HUES48 (cell line): ENCODE results near the gene TBCE.

Experiments used
- H3K27ac ChIP-seq: one replicate; pipeline ENCODE4 v1.7.0; 2013; ENCODE audit warnings: low read depth, low read length, inconsistent platforms
- H3K27me3 ChIP-seq: 2 replicates; pipeline ENCODE4 v1.6.1; 2013; ENCODE audit warnings: mild to moderate bottlenecking, low read length; ENCODE audit not compliant: control insufficient read depth, insufficient read depth
- H3K36me3 ChIP-seq: 2 replicates; pipeline ENCODE4 v1.6.1; 2013; ENCODE audit warnings: low read length; ENCODE audit not compliant: control insufficient read depth, insufficient read depth
- H3K4me1 ChIP-seq: 2 replicates; pipeline ENCODE4 v1.6.1; 2013; ENCODE audit warnings: mild to moderate bottlenecking, low read length; ENCODE audit not compliant: control insufficient read depth, insufficient read depth
- H3K4me3 ChIP-seq: 2 replicates; pipeline ENCODE4 v1.5.1; 2013; ENCODE audit warnings: mild to moderate bottlenecking, low read depth, low read length
- H3K9ac ChIP-seq: 2 replicates; pipeline ENCODE4 v1.6.1; 2013; ENCODE audit warnings: mild to moderate bottlenecking, low read depth, low read length, moderate library complexity
- H3K9me3 ChIP-seq: 2 replicates; pipeline ENCODE4 v1.6.1; 2013; ENCODE audit warnings: low read length; ENCODE audit not compliant: control insufficient read depth, insufficient read depth

TBCE gene

DNA sequence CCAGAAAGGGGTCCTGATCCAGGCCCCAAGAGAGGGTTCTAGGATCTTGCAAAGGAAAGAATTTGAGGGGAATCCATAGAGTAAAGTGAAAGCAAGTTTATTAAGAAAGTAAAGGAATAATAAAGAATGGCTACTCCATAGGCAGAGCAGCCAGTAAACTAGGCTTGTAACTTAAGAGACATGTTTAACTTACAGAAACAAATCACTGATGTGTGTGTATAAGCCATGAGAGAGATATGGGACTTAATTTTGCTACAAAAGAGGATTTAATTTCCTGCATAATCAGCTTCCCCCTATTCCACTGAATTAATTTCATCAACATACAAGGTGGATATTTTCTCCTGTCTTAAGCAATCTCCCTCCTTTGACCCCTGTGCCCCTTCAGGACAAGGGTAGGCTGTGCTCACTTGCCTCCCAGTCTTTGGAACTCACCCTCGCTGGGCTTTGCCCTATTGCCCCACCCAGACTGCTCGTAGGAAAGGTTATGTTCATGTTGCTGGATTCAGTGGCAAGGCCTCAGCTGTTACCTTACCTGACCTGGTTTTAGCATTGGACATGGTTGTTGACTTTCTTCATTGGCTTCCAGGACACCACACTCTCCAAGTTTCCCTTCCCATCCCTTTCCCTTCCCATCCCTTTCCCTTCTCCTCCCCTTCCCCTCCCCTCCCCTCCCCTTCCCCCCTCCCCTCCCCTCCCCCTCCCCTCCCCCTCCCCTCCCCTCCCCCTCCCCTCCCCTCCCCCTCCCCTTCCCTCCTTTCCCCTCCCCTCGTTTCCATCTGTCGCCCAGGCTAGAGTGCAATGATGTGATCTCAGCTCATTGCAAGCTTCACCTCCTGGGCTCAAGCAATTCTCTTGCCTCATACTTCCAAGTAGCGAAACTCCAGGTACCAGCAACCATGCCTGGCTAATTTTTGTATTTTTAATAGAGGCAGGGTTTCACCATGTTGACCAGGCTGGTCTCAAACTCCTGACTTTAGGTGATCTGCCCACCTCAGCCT is 44.6 kb downstream of the TBCE start:
- no peak overlapping the region for H3K9ac ChIP-seq
- no peaks in the 10 kb centered on the region for H3K27me3 ChIP-seq
- H3K4me3 ChIP-seq, result no peak overlapping the region
- H3K36me3 ChIP-seq, result peaks cover 8% of the 10 kb centered on the region
- H3K9me3 ChIP-seq, result no peaks in the 10 kb centered on the region
- no peak overlapping the region for H3K27ac ChIP-seq
- H3K4me1 ChIP-seq, result no peaks in the 10 kb centered on the region

- H3K27ac ChIP-seq, result no peak overlapping the region
- no peak overlapping the region for H3K9ac ChIP-seq
- no peaks in the 10 kb centered on the region for H3K27me3 ChIP-seq
- H3K36me3 ChIP-seq, result peaks cover 8% of the 10 kb centered on the region
- no peak overlapping the region for H3K4me3 ChIP-seq
- no peaks in the 10 kb centered on the region for H3K9me3 ChIP-seq
- no peaks in the 10 kb centered on the region for H3K4me1 ChIP-seq
Measured at GRCh38 chr1:235415008-235415904, 48.0 kb downstream of the TBCE start.

DNA sequence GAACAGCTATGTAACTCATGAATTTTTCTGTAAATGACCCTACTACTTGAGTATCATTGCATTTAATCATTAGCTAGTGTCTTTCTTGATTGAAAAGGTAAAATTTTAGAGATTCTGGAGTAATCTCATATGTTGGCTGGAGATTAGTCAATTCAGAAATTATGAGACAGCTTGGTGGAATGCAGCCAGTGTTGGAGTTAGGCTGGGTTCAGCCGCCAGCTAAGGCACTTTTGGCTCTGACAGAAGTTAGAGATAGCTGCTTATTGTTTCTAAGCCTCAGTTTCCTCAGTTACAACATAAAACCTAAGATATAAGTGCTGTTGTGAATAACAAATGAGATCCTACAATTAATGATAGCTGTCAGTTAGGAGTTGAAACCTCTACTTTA is 49.4 kb downstream of the TBCE start:
- Histone ChIP-seq H3K9me3 (no peaks in the 10 kb centered on the region), H3K9ac (no peak overlapping the region), H3K27me3 (no peaks in the 10 kb centered on the region), H3K4me1 (no peaks in the 10 kb centered on the region), H3K36me3 (peaks cover 8% of the 10 kb centered on the region), H3K4me3 (no peak overlapping the region), H3K27ac (no peak overlapping the region)

DNA sequence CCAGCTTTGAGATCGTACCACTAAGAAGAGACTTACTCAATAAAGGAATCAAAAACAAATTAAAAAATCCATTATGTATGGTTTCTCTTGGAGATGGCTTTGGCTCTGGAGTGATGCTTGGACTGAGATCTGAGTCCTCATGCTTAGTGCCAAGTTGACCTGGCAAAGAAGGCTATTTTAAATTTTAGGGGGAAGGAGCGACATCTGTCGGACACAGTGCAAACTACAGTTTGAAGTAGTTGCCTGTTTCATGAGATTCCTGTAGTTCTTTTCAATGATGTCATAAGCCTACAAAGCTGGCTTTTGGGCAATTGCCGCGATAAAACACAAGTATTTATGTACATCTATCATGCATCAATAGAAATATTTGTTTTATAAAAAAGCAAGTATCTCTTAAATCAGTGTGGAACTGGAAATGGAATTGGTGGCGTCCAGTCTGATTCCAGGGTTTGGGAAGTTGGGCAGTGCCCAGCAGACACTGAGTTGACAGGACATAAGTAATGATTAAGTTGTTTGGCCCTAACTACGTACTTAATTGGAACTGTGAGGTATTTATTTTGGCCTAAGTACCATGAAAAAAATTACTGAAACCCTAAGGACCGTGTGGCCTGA is 50.0 kb downstream of the TBCE start:
- H3K4me1 ChIP-seq, result no peaks in the 10 kb centered on the region
- H3K9me3 ChIP-seq, result no peaks in the 10 kb centered on the region
- peaks cover 8% of the 10 kb centered on the region for H3K36me3 ChIP-seq
- no peak overlapping the region for H3K9ac ChIP-seq
- H3K4me3 ChIP-seq, result no peak overlapping the region
- no peaks in the 10 kb centered on the region for H3K27me3 ChIP-seq
- H3K27ac ChIP-seq, result no peak overlapping the region

GRCh38 chr1:235421751-235422150 is 54.5 kb downstream of the TBCE start:
- Histone ChIP-seq H3K27ac (no peak overlapping the region), H3K4me1 (no peaks in the 10 kb centered on the region)

GRCh38 chr1:235423214-235423652 is 56.0 kb downstream of the TBCE start:
- Histone ChIP-seq H3K9ac (no peak overlapping the region), H3K4me3 (no peak overlapping the region), H3K9me3 (no peaks in the 10 kb centered on the region), H3K36me3 (no peaks in the 10 kb centered on the region), H3K27ac (no peak overlapping the region), H3K27me3 (no peaks in the 10 kb centered on the region), H3K4me1 (no peaks in the 10 kb centered on the region)

More at GRCh38 chr1:235421751-235422150, 54.5 kb downstream of the TBCE start:
- Histone ChIP-seq H3K27me3 (no peaks in the 10 kb centered on the region), H3K9me3 (no peaks in the 10 kb centered on the region), H3K9ac (no peak overlapping the region), H3K36me3 (no peaks in the 10 kb centered on the region), H3K4me3 (no peak overlapping the region)

GRCh38 chr1:235424092-235424491 is 56.9 kb downstream of the TBCE start:
- no peaks in the 10 kb centered on the region for H3K9me3 ChIP-seq
- H3K36me3 ChIP-seq, result no peaks in the 10 kb centered on the region
- H3K9ac ChIP-seq, result no peak overlapping the region
- H3K27me3 ChIP-seq, result no peaks in the 10 kb centered on the region
- H3K27ac ChIP-seq, result no peak overlapping the region
- H3K4me3 ChIP-seq, result no peak overlapping the region
- no peaks in the 10 kb centered on the region for H3K4me1 ChIP-seq

GRCh38 chr1:235425357-235425756 is 58.1 kb downstream of the TBCE start:
- Histone ChIP-seq H3K27me3 (no peaks in the 10 kb centered on the region), H3K4me3 (no peak overlapping the region), H3K9ac (no peak overlapping the region), H3K36me3 (no peaks in the 10 kb centered on the region), H3K27ac (no peak overlapping the region), H3K9me3 (no peaks in the 10 kb centered on the region), H3K4me1 (no peaks in the 10 kb centered on the region)

- H3K27ac ChIP-seq, result no peak overlapping the region
- H3K4me3 ChIP-seq, result no peak overlapping the region
- H3K9ac ChIP-seq, result no peak overlapping the region
- H3K36me3 ChIP-seq, result no peaks in the 10 kb centered on the region
- no peaks in the 10 kb centered on the region for H3K9me3 ChIP-seq
- no peaks in the 10 kb centered on the region for H3K27me3 ChIP-seq
- H3K4me1 ChIP-seq, result no peaks in the 10 kb centered on the region
Measured at GRCh38 chr1:235426143-235426542, 58.9 kb downstream of the TBCE start.

DNA sequence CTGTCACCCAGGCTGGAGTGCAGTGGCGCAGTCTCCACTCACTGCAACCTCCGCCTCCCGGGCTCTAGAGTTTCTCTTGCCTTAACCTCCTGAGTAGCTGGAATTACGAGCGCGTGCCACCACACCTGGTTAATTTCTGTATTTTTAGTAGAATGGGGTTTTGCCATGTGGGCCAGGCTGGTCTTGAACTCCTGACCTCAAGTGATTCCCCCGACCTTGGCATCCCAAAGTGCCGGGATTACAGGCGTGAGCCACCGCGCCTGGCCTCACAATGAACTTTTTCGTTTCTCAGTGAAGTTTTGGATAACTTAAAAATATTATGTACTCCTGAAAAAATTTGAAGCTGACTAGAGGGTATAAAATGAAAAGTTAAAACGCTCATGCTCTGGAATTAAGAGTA is 59.5 kb downstream of the TBCE start:
- no peaks in the 10 kb centered on the region for H3K4me1 ChIP-seq
- H3K36me3 ChIP-seq, result no peaks in the 10 kb centered on the region
- no peak overlapping the region for H3K9ac ChIP-seq
- no peaks in the 10 kb centered on the region for H3K9me3 ChIP-seq
- H3K27me3 ChIP-seq, result no peaks in the 10 kb centered on the region
- H3K4me3 ChIP-seq, result no peak overlapping the region
- no peak overlapping the region for H3K27ac ChIP-seq
